A549 (cell line): ENCODE results near the gene ARMC9. TPM values are rescaled to one million over a fixed set of nuclear protein-coding genes. Genes with fewer than 3 reads are reported as not detected.

ENCODE experiments used
- ATAC-seq, 2 experiments: fragments of 200-7000 bp in 1 of 2; fragments of >200 bp in 1 of 2; cut with Nextera tagmentation in 1 of 2; cut with Tn5 transposase in 1 of 2; 3 replicates each; pipeline versions ENCODE4 v1.8.0 to v1.9.1; 2018 to 2020; ENCODE audit warnings: mild to moderate bottlenecking in 1 of 2, moderate library complexity in 1 of 2
- CTCF ChIA-PET: fragments of 300-600 bp; sonication (Branson Sonifier 250); formaldehyde crosslinking; extraction: SDS; loops from one replicate; lab custom pipeline; 2021; ENCODE audit warnings: antibody characterized with exemption, inconsistent platforms; lab: Yijun Ruan, JAX
- POLR2A ChIA-PET: fragments of 350-600 bp; formaldehyde crosslinking; extraction: SDS; loops from one replicate; lab custom pipeline; 2021; ENCODE audit warnings: antibody characterized with exemption, inconsistent platforms; lab: Yijun Ruan, JAX
- DNase-seq, 2 experiments: peaks; one replicate each; pipeline versions ENCODE4 v3.0.0 to v3.0.0-alpha.2; 2011 to 2016; ENCODE audit warnings: low read depth in 1 of 2, low spot score in 1 of 2
- FAIRE-seq: peaks from 2 replicates; lab custom pipeline; 2011; peaks lifted over from hg19 to GRCh38; lab: Jason Lieb, UNC
- H3K27ac ChIP-seq, 2 experiments: fragments of >200 bp; sonication (Bioruptor Twin); formaldehyde crosslinking; 3 replicates each; pipeline ENCODE4 v1.5.1; 2016 to 2017
- H3K4me1 ChIP-seq: fragments of >200 bp; sonication (Bioruptor Twin); formaldehyde crosslinking; 3 replicates; pipeline ENCODE4 v1.6.1; 2016
- H3K4me2 ChIP-seq: fragments of >200 bp; sonication (Bioruptor Twin); formaldehyde crosslinking; 3 replicates; pipeline ENCODE4 v1.6.1; 2016
- H3K4me3 ChIP-seq: fragments of >200 bp; sonication (Bioruptor Twin); formaldehyde crosslinking; 3 replicates; pipeline ENCODE4 v1.5.1; 2016
- H3K9me3 ChIP-seq: fragments of >200 bp; sonication (Bioruptor Twin); formaldehyde crosslinking; 3 replicates; pipeline ENCODE4 v1.6.1; 2016
- BHLHE40 ChIP-seq: IDR thresholded peaks from 2 replicates; pipeline ENCODE4 v1.6.1; 2012; ENCODE audit warnings: low read depth, low read length, inconsistent platforms
- CBX2 ChIP-seq: fragments of 200-600 bp; sonication (generic); IDR thresholded peaks from 2 replicates; pipeline ENCODE4 v1.6.1; 2016; ENCODE audit warnings: low read depth, mild to moderate bottlenecking, borderline replicate concordance
- CBX8 ChIP-seq: fragments of 200-600 bp; sonication (generic); IDR thresholded peaks from 2 replicates; pipeline ENCODE4 v1.6.1; 2016
- CEBPB ChIP-seq, 2 experiments: fragments of >200 bp in 1 of 2; sonication (Bioruptor Twin) in 1 of 2; formaldehyde crosslinking in 1 of 2; IDR thresholded peaks; 2 replicates each; pipeline ENCODE4 v1.6.1; 2012 to 2016
- CHD2 ChIP-seq: fragments of 150-350 bp; IDR thresholded peaks from 2 replicates; pipeline ENCODE4 v1.6.1; 2014; ENCODE audit warnings: low read length; ENCODE audit not compliant: partially characterized antibody
- CHD4 ChIP-seq: fragments of 200-600 bp; sonication (generic); IDR thresholded peaks from 2 replicates; pipeline ENCODE4 v1.6.1; 2016; ENCODE audit warnings: antibody characterized with exemption, mild to moderate bottlenecking, borderline replicate concordance
- EP300 ChIP-seq, 2 experiments: fragments of >200 bp; sonication (Bioruptor Twin); formaldehyde crosslinking; IDR thresholded peaks; 2 replicates in 1 of 2; 3 replicates in 1 of 2; pipeline ENCODE4 v1.6.1; 2016 to 2017
- FOSL2 ChIP-seq, 2 experiments: fragments of 450-650 bp in 1 of 2; fragments of >200 bp in 1 of 2; sonication (Bioruptor Twin) in 1 of 2; formaldehyde crosslinking; IDR thresholded peaks; 2 replicates each; pipeline versions ENCODE4 v1.5.0 to v1.6.1; 2016 to 2020; ENCODE audit warnings: mild to moderate bottlenecking in 1 of 2, moderate library complexity in 1 of 2
- HOXA7 ChIP-seq: fragments of 250-450 bp; sonication (Bioruptor Pico); IDR thresholded peaks from 2 replicates; pipeline ENCODE4 v1.5.0; 2020; ENCODE audit warnings: mild to moderate bottlenecking, moderate library complexity
- HOXB13 ChIP-seq: fragments of 250-450 bp; sonication (Bioruptor Pico); IDR thresholded peaks from 2 replicates; pipeline ENCODE4 v1.5.0; 2020; ENCODE audit warnings: low read depth, mild to moderate bottlenecking, moderate library complexity
- JUN ChIP-seq, 2 experiments: fragments of >200 bp; sonication (Bioruptor Twin); formaldehyde crosslinking; IDR thresholded peaks; 2 replicates in 1 of 2; 3 replicates in 1 of 2; pipeline ENCODE4 v1.6.1; 2016 to 2017
- MAZ ChIP-seq: fragments of 150-350 bp; IDR thresholded peaks from 2 replicates; pipeline ENCODE4 v1.6.1; 2014; ENCODE audit warnings: antibody characterized with exemption, low read depth, low read length, borderline replicate concordance
- MYC ChIP-seq: IDR thresholded peaks from 2 replicates; pipeline ENCODE4 v1.6.1; 2012; ENCODE audit warnings: mild to moderate bottlenecking, inconsistent platforms, low read length, improper control_type of control experiment, borderline replicate concordance
- NFE2L2 ChIP-seq: fragments of 150-350 bp; conservative IDR thresholded peaks from 2 replicates; pipeline ENCODE4 v1.6.1; 2014; ENCODE audit warnings: low read length
- NPAS2 ChIP-seq: fragments of 250-450 bp; sonication (Bioruptor Pico); IDR thresholded peaks from 2 replicates; pipeline ENCODE4 v1.8.0; 2022; ENCODE audit warnings: mild to moderate bottlenecking, moderate library complexity, borderline replicate concordance
- POLR2A ChIP-seq: IDR thresholded peaks from 2 replicates; pipeline ENCODE4 v1.6.1; 2012; ENCODE audit warnings: mild to moderate bottlenecking, low read length
- RCOR1 ChIP-seq: fragments of 150-350 bp; IDR thresholded peaks from 2 replicates; pipeline ENCODE4 v1.6.1; 2014; ENCODE audit warnings: antibody characterized with exemption, low read length, low read depth
- RFX5 ChIP-seq: fragments of 450-650 bp; IDR thresholded peaks from 2 replicates; pipeline ENCODE4 v1.7.1; 2014; ENCODE audit warnings: antibody characterized with exemption, mild to moderate bottlenecking, moderate library complexity
- SMC3 ChIP-seq: fragments of >200 bp; sonication (Bioruptor Twin); formaldehyde crosslinking; IDR thresholded peaks from 3 replicates; pipeline ENCODE4 v1.6.1; 2018; ENCODE audit warnings: inconsistent platforms
- SREBF2 ChIP-seq: fragments of 450-650 bp; IDR thresholded peaks from 2 replicates; pipeline ENCODE4 v1.6.1; 2014; ENCODE audit warnings: mild to moderate bottlenecking, moderate library complexity
- TP53 ChIP-seq: fragments of 250-450 bp; sonication (Bioruptor Pico); IDR thresholded peaks from 2 replicates; pipeline ENCODE4 v1.5.0; 2021; ENCODE audit warnings: mild to moderate bottlenecking, moderate library complexity
- ZC3H11A ChIP-seq: fragments of 450-650 bp; IDR thresholded peaks from 2 replicates; pipeline ENCODE4 v1.6.1; 2014; ENCODE audit warnings: antibody characterized with exemption, mild to moderate bottlenecking
- ZSCAN20 ChIP-seq: fragments of 250-450 bp; sonication (Bioruptor Pico); IDR thresholded peaks from 2 replicates; pipeline ENCODE4 v1.8.0; 2022; ENCODE audit warnings: mild to moderate bottlenecking, moderate library complexity
- WGBS: methylation state at CpG from one replicate; pipeline ENCODE4 v1.1.6; 2017; ENCODE audit errors: missing lambda C conversion rate; 5-methylcytosine and 5-hydroxymethylcytosine counted together
- polyA plus RNA-seq, 4 experiments: library from polyadenylated mRNA; depleted of rRNA in 3 of 4; stranded (reverse); fragments of >200 nt; fragmentation: RNase III in 1 of 4; extraction: RNeasy Plus Mini Kit Qiagen cat#74134 plus additional on column Dnase treatment in 1 of 4; gene quantifications; 2 replicates in 3 of 4; 3 replicates in 1 of 4; pipeline ENCODE4 v1.2.3, GENCODE V29; 2011 to 2017
- TF ChIP-seq, protein P1 (sequence below): IDR thresholded peaks from 2 replicates; pipeline ENCODE4 v1.6.1; 2012
- TF ChIP-seq, protein P2 (sequence below): IDR thresholded peaks from 2 replicates; pipeline ENCODE4 v1.6.1; 2012
- TF ChIP-seq, protein P3 (sequence below): fragments of 150-350 bp; IDR thresholded peaks from 2 replicates; pipeline ENCODE4 v1.6.1; 2014; ENCODE audit warnings: low read depth, mild to moderate bottlenecking, low read length
- TF ChIP-seq, protein P4 (sequence below): fragments of 250-450 bp; sonication (Bioruptor Pico); IDR thresholded peaks from 2 replicates; pipeline ENCODE4 v1.5.0; 2020; ENCODE audit warnings: low read depth, mild to moderate bottlenecking, moderate library complexity
- TF ChIP-seq, protein P5 (sequence below): fragments of >200 bp; sonication (Bioruptor Twin); formaldehyde crosslinking; IDR thresholded peaks from 3 replicates; pipeline ENCODE4 v1.6.1; 2016
- TF ChIP-seq, protein P6 (sequence below): fragments of >200 bp; sonication (Bioruptor Twin); formaldehyde crosslinking; IDR thresholded peaks from 2 replicates; pipeline ENCODE4 v1.6.1; 2016
- TF ChIP-seq, protein P7 (sequence below): fragments of 450-650 bp; IDR thresholded peaks from 2 replicates; pipeline ENCODE4 v1.6.1; 2014; ENCODE audit warnings: antibody characterized with exemption

The ARMC9 gene
- polyA plus RNA-seq, 2 of the 4 experiments (the other 2 are of a cell fraction) = 12.0 to 14.1 TPM

DNA sequence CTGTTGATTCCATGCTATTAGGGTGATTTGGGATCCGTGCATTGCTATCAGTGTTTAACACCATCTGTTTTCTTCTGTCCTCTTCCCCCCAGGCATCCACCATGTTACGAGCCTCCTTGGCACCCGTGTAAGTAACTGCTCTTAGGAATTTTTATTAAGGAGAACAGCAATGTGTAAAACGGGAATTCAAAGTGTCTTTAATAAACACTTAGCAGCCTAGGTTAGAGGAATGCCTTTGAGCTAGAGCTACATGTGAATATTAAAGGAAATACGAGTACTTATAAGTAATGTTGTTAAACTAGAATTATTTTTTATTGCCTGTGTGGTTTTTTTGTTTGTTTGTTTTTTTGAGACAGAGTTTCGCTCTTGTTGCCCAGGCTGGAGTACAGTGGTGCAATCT lies 58.1 kb downstream of the ARMC9 start:
- Histone ChIP-seq H3K4me3 (no peak overlapping the region), H3K4me1 (no peaks in the 10 kb centered on the region; the same call in 2 of the 3 replicates), H3K9me3 (no peaks in the 10 kb centered on the region), H3K4me2 (no peak overlapping the region), H3K27ac (no peak overlapping the region)
- CTCF ChIA-PET = no interaction called here
- TF ChIP-seq RCOR1 = no peak
- TF ChIP-seq NPAS2 (CRISPR knock-in tag) = no peak
- no peak for TF ChIP-seq BHLHE40
- no peak for TF ChIP-seq HOXB13 (CRISPR knock-in tag)
- TF ChIP-seq, protein P1, sequence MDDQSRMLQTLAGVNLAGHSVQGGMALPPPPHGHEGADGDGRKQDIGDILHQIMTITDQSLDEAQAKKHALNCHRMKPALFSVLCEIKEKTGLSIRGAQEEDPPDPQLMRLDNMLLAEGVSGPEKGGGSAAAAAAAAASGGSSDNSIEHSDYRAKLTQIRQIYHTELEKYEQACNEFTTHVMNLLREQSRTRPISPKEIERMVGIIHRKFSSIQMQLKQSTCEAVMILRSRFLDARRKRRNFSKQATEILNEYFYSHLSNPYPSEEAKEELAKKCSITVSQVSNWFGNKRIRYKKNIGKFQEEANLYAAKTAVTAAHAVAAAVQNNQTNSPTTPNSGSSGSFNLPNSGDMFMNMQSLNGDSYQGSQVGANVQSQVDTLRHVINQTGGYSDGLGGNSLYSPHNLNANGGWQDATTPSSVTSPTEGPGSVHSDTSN = no peak
- no peak for TF ChIP-seq POLR2A
- TF ChIP-seq HOXA7 (CRISPR knock-in tag) = no peak
- no peak for TF ChIP-seq TP53
- no peak for TF ChIP-seq CHD4
- no peak for TF ChIP-seq CEBPB (IDR thresholded peaks at IDR 0.05)
- TF ChIP-seq FOSL2 (IDR thresholded peaks at IDR 0.05) = no peak
- no peak for TF ChIP-seq FOSL2 (CRISPR knock-in tag; IDR thresholded peaks at IDR 0.05)
- TF ChIP-seq, protein P2, sequence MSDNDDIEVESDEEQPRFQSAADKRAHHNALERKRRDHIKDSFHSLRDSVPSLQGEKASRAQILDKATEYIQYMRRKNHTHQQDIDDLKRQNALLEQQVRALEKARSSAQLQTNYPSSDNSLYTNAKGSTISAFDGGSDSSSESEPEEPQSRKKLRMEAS = no peak
- no peak for TF ChIP-seq MAZ
- no peak for TF ChIP-seq SREBF2
- POLR2A ChIA-PET = no interaction called here
- ATAC-seq (no peak), DNase-seq (no peak), FAIRE-seq (no peak)
- 84% methylated on average over 6 of the region's 6 CpGs for WGBS

DNA sequence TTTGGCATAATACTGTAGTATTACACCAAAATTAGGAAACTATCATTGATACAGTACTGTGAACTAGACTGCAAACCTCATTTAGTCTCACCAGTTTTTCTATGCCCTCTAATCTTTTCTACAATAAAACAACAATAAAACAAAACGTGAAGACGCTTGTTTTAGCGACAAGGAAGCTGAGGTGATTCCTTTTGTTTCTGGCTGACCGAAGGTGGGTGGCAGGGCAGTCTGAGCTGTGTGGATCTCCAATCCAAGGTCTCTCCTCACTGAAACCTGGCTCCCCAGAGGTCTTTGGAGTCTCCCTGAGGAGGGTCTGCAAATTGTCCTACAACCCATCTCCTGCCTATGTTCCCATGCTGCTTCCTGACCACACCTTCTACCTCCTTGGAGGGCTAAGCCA lies 59.3 kb downstream of the ARMC9 start:
- 86% methylated on average over 4 of the region's 4 CpGs for WGBS
- DNase-seq = no peak
- no peak overlapping the region for H3K27ac ChIP-seq
- ChIA-PET POLR2A (no interaction called here), CTCF (no interaction called here)
- H3K4me1 ChIP-seq = no peaks in the 10 kb centered on the region; the same call in 2 of the 3 replicates
- no peak for ATAC-seq
- H3K4me3 ChIP-seq = no peak overlapping the region
- TF ChIP-seq ZC3H11A = no peak
- no peak for TF ChIP-seq NFE2L2
- TF ChIP-seq, protein P3, sequence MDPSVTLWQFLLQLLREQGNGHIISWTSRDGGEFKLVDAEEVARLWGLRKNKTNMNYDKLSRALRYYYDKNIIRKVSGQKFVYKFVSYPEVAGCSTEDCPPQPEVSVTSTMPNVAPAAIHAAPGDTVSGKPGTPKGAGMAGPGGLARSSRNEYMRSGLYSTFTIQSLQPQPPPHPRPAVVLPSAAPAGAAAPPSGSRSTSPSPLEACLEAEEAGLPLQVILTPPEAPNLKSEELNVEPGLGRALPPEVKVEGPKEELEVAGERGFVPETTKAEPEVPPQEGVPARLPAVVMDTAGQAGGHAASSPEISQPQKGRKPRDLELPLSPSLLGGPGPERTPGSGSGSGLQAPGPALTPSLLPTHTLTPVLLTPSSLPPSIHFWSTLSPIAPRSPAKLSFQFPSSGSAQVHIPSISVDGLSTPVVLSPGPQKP = no peak
- TF ChIP-seq, protein P4, sequence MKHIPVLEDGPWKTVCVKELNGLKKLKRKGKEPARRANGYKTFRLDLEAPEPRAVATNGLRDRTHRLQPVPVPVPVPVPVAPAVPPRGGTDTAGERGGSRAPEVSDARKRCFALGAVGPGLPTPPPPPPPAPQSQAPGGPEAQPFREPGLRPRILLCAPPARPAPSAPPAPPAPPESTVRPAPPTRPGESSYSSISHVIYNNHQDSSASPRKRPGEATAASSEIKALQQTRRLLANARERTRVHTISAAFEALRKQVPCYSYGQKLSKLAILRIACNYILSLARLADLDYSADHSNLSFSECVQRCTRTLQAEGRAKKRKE = no peak
- no peak for TF ChIP-seq CEBPB (IDR thresholded peaks at IDR 0.05)
- no peak for TF ChIP-seq HOXB13 (CRISPR knock-in tag)
- no peak for TF ChIP-seq RCOR1
- TF ChIP-seq BHLHE40 = no peak
- TF ChIP-seq CBX2 = no peak
- no peak for TF ChIP-seq CBX8
- TF ChIP-seq SREBF2 = no peak
- no peak for TF ChIP-seq EP300 (IDR thresholded peaks at IDR 0.05)
- no peak overlapping the region for H3K4me2 ChIP-seq
- no peak for FAIRE-seq
- H3K9me3 ChIP-seq = no peaks in the 10 kb centered on the region

DNA sequence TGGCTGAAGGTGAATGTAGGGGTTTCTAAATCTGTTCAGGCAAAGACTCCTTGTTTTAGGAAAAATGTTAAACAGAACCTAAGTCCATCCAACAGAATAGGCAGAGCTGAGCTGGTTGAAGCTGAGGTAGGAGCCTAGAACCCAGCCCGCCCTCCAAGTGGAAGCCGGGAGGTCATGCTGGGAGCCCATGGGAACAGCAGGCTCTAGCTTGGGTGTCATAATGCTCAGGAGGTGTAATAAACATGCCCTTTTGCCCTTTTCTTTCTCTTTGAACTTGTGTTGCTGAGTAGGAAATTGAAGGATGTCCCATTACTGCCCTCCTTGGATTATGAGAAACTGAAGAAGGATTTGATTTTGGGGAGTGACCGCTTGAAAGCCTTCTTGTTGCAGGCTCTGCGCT lies 60.3 kb downstream of the ARMC9 start:
- FAIRE-seq (no peak), DNase-seq (no peak), ATAC-seq (no peak)
- H3K4me2 ChIP-seq = no peak overlapping the region
- 97% methylated on average over 4 of the region's 4 CpGs for WGBS
- no peak overlapping the region for H3K27ac ChIP-seq
- ChIA-PET CTCF (interaction anchor here (0.9 to 1.0 kb wide), 2 partner anchors 13 to 31 kb away, joined by 3 to 5 read pairs; no protein-coding TSS in a partner anchor), POLR2A (no interaction called here)
- no peak overlapping the region for H3K4me3 ChIP-seq
- no peaks in the 10 kb centered on the region for H3K9me3 ChIP-seq
- H3K4me1 ChIP-seq = no peaks in the 10 kb centered on the region; the same call in 2 of the 3 replicates
- TF ChIP-seq, protein P5, sequence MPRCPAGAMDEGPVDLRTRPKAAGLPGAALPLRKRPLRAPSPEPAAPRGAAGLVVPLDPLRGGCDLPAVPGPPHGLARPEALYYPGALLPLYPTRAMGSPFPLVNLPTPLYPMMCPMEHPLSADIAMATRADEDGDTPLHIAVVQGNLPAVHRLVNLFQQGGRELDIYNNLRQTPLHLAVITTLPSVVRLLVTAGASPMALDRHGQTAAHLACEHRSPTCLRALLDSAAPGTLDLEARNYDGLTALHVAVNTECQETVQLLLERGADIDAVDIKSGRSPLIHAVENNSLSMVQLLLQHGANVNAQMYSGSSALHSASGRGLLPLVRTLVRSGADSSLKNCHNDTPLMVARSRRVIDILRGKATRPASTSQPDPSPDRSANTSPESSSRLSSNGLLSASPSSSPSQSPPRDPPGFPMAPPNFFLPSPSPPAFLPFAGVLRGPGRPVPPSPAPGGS = no peak
- no peak for TF ChIP-seq CBX8
- TF ChIP-seq ZSCAN20 (CRISPR knock-in tag) = no peak
- TF ChIP-seq HOXA7 (CRISPR knock-in tag) = no peak
- TF ChIP-seq BHLHE40 = no peak
- no peak for TF ChIP-seq ZC3H11A
- no peak for TF ChIP-seq RFX5
- TF ChIP-seq RCOR1 = no peak
- TF ChIP-seq SMC3 = no peak
- TF ChIP-seq JUN (IDR thresholded peaks at IDR 0.05) = no peak
- no peak for TF ChIP-seq EP300 (IDR thresholded peaks at IDR 0.05)
- TF ChIP-seq CHD2 = no peak
- TF ChIP-seq, protein P2 = no peak
- TF ChIP-seq CEBPB (IDR thresholded peaks at IDR 0.05) = no peak
- TF ChIP-seq, protein P6, sequence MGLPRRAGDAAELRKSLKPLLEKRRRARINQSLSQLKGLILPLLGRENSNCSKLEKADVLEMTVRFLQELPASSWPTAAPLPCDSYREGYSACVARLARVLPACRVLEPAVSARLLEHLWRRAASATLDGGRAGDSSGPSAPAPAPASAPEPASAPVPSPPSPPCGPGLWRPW = no peak
- TF ChIP-seq MYC = no peak
- TF ChIP-seq, protein P7, sequence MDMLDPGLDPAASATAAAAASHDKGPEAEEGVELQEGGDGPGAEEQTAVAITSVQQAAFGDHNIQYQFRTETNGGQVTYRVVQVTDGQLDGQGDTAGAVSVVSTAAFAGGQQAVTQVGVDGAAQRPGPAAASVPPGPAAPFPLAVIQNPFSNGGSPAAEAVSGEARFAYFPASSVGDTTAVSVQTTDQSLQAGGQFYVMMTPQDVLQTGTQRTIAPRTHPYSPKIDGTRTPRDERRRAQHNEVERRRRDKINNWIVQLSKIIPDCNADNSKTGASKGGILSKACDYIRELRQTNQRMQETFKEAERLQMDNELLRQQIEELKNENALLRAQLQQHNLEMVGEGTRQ = no peak
